ENCODE data around the gene TMEM248.
A peak's percentile ranks its signal among the peaks of the same experiment; 100 is the strongest.
"Not testable (repeated sequence)": the region's sequence is repeated elsewhere in the genome, so short reads cannot be mapped to it uniquely, and the experiment has no call there.

Gene TMEM248

DNA sequence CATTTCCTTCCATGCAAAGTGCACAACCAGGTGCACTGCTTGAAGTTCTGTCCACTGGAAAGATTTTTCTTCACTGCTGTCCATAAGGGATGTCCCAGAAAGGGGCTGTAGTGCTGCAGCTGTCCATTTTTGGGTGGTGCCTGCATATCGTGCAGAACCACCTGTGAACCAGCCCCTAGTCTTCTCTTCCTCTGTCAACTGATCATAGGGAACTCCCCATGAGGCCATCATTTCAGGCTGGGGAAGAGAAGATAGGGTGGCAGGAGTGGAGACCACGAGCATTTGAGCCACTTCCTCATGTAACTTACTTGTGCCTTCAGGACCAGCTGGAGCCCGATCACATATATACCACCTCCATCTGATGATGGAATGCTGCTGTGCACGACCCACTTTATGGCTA lies 12.4 kb upstream of the TMEM248 start:
- DNase-seq (ENCODE audit: low spot score) = not testable (repeated sequence)

DNA sequence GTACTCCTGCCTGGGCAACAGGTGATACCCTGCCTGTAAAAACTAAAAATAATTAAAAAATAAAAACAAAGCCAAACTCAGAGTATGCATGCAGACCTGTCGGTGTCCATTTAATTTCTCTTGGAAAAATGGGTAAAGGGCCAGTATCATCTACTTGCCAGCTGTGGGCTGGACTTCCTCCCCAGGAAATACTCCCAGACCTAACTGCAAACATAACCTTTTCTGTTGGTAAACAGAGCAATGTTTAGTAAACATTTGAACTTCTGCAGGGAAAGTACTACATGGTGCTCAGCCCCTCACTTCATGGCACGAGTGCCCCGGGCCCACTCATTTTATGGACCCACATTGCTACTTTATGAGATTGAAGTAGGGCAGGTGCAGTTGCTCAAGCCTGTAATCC lies 10.2 kb upstream of the TMEM248 start:
- DNase-seq (ENCODE audit: low spot score) = no peak

GRCh38 chr7:66911191-66911590 lies 9.8 kb upstream of the TMEM248 start:
- not testable (repeated sequence) for DNase-seq (ENCODE audit: low spot score)

- no peak for DNase-seq (ENCODE audit: low spot score)
These were observed 8.8 kb upstream of the TMEM248 start for GRCh38 chr7:66912195-66912594.

- DNase-seq (ENCODE audit: low spot score) = no peak
These were observed 7.6 kb upstream of the TMEM248 start for GRCh38 chr7:66913118-66914037.

- not testable (repeated sequence) for DNase-seq (ENCODE audit: low spot score)
These were observed 3.1 kb upstream of the TMEM248 start for GRCh38 chr7:66917904-66918303.

DNA sequence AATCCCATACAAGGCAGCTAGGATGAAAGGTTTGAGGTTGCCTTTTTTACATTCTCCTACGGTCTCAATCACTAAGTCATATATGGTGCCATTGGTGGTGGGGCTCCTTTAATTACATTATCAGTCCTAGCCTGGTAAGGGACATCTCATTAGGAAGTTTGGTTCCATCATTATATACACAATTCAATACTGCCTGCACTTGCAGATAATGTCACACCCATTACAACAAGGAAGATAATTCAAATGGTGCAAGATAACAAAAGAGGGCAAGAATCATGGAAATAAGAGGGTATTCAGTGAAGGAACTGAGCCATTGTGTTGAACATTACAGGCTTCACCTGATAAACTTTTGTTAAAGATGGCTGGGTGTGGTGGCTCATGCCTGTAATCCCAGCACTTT lies 1.7 kb upstream of the TMEM248 start:
- no peak for DNase-seq (ENCODE audit: low spot score)

GRCh38 chr7:66919704-66920103 lies 1.3 kb upstream of the TMEM248 start:
- DNase-seq (ENCODE audit: low spot score) = no peak

DNA sequence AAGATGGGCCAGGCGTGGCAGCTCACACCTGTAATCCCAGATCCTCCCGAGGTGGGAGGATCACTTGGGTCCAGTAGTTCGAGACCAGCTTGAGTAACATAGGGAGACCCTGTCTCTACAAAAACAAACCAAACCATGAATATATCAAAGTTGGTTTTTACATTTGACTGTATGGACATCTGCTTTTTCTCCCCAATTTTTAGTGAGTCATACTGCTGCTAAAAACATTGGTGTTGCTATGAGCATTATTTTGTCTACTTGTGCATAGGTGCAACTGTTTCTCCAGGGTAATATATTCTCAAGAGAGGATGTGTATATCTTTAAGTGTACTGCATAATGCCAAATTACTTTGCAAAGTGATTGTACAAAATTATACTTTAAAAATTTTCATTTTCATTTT lies 769 bp upstream of the TMEM248 start:
- DNase-seq (ENCODE audit: low spot score) = no peak

- peak; percentile 75 for DNase-seq (ENCODE audit: low spot score)
These were observed 432 bp downstream of the TMEM248 start for GRCh38 chr7:66921396-66921917.

- no peak for DNase-seq (ENCODE audit: low spot score)
These were observed 977 bp downstream of the TMEM248 start for GRCh38 chr7:66921918-66922486.

DNA sequence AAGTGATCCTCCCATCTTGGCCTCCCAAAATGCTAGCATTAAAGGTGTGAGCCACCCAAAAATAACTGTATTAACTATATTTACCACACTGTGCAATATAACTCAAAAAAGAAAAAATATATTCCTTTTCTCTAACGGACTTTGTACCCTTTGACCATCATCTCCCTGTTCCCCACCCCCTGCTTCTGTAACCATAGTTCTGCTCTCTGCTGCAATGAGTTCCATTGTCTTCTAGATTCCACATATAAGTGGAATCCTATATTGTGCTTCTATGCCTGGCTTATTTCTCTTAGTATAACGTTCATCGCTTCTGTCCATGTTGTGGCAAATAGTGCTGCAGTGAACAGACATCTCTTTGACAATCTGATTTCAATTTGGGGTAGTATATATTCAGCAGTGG lies 4.2 kb downstream of the TMEM248 start:
- DNase-seq (ENCODE audit: low spot score) = no peak

GRCh38 chr7:66927348-66927948 lies 6.4 kb downstream of the TMEM248 start:
- no peak for DNase-seq (ENCODE audit: low spot score)

DNA sequence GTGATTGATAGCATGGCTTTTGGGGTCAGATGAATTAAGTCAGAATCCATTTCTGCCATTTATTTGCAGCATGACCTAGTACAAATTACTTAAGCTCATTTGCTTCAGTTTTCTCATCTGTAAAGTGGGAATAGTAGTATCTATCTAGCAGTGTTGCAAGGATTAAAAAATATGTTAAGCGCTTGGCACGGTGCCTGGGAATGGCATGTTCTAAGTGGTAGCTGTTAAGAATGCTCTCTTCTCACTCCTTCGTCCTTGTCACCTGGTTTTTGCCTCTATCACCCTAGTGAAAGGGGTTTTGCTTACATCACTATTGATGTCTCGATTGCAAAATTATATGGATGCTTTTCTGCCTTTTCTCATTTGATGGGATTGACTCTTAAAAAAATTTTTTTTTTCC lies 7.4 kb downstream of the TMEM248 start:
- DNase-seq (ENCODE audit: low spot score) = no peak

DNA sequence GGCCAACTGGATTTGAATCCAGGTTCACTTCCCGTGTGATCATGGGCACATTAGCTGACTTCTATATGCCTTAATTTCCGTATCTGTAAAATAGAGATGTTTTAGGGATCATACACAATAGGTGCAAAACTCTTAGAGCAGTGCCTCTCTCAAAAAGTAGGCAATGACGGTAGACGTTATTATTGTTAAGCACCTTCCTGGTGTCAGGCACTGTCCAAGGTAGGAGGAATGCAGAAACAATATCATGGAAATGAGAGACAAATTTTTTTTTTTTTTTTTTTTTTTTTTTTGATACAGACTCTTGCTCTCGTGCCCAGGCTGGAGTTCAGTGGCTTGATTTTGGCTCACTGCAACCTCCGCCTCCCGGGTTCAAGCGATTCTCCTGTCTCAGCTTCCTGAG lies 8.1 kb downstream of the TMEM248 start:
- no peak for DNase-seq (ENCODE audit: low spot score)

DNA sequence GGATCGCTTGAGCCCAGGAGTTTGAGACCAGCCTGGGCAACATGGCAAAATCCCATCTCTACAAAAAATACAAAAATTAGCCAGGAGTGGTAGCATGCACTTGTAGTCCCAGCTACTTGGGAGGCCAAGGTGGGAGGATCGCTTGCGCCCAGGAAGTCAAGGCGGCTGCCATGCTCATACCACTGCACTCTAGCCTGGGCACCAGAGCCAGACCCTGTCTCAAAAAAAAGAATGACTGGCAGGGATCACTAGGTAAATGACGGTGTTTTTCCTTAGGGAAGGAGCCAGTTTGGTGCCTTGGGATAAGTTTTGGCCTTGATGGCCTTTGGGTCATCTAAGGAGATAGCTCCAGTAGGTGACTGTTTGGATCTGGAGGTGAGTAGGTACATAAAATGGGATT lies 8.9 kb downstream of the TMEM248 start:
- DNase-seq (ENCODE audit: low spot score) = no peak

- no peak for DNase-seq (ENCODE audit: low spot score)
These were observed 9.3 kb downstream of the TMEM248 start for GRCh38 chr7:66930341-66930740.

DNA sequence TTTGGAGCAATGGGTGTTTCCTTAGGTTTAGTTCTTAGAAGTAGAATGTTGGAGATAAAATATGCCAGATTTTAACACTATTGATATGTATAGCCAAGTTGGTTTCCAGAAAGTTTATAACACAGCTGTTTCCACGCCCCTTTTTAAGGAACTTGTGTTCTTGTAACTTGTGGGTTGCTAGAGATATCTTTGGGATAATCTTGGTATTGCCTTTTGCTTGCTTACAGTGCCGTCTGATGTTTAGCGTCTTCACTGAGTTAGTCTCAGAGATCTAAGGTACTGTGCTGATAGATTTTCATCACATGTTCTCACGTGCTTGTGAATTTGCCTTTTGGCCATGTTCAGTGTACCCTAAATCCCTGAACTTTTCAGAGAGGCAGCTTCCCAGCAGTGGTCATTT lies 12.4 kb downstream of the TMEM248 start:
- no peak for DNase-seq (ENCODE audit: low spot score)

- no peak for DNase-seq (ENCODE audit: low spot score)
These were observed 16.9 kb downstream of the TMEM248 start for GRCh38 chr7:66937940-66938339.

DNA sequence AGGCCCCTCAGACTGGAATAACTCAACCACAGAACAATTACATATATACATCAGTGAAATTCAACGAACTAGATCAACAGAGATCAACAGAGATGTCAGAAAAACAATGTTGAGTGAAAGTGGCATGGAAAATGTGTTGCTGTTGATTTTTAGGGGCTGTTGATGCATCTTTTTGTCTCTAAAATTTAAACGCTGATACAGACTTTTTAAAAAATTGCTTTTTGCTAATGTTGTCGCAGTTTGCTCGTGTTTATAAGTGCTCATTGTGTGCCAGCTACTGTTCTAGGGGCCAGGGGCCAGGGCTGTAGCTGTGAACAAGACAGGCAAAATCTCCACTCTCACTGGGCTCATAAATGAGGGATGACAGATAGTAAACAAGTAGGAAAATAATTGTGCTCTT lies 18.3 kb downstream of the TMEM248 start:
- DNase-seq (ENCODE audit: low spot score) = no peak

DNA sequence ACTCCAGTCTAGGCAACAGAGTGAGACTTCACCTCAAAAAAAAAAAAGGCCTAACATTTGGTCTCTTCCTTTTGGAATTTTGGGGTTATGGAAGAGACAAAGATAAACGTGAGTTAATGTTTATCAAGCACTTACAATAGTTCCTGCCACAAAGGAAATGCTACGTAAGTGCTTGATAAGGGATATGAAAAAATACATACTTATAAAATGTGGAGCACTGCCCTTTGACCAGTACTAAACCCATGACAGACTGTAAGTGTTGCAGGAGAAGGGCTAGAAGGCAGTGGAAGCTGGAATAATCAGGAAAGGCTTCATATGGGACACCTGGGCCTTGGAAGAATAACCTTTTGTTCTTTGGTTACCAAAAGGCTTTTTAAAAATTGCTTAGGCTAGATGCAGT lies 25.5 kb downstream of the TMEM248 start:
- DNase-seq (ENCODE audit: low spot score) = no peak

DNA sequence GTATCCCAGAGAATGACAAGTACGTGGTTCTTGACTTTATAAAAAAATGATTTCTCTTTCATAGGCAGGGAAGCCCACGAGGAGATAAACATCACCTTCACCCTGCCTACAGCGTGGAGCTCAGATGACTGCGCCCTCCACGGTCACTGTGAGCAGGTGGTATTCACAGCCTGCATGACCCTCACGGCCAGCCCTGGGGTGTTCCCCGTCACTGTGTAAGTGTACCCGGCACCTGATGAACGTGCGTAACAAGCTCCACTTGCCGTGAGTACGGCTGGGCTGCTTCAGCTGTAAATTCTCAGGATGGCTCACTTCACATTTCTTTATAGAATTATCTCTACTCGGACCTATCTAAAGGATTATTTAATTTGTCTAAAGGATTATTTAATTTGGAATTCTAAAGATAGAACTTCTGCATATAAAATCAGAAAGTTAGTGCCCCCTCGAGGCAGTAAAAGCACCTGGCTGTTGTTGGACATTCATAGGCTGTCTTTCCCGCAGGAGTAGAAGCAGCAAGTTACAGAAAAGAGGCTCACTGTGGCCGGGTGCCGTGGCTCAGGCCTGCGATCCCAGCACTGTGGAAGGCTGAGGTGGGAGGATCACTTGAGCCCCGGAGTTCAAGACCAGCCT lies 27.6 kb downstream of the TMEM248 start:
- DNase-seq (ENCODE audit: low spot score) = no peak

- no peak for DNase-seq (ENCODE audit: low spot score)
These were observed 29.3 kb downstream of the TMEM248 start for GRCh38 chr7:66950311-66950710.
